IPS-NIHi7 (cell line): ENCODE measurements around the gene TMEM200C.

Experiments
- DNase-seq: peaks from one replicate; pipeline ENCODE4 v3.0.0; 2012; ENCODE audit warnings: mixed read lengths; ENCODE audit errors: extremely low spot score

TMEM200C gene

DNA sequence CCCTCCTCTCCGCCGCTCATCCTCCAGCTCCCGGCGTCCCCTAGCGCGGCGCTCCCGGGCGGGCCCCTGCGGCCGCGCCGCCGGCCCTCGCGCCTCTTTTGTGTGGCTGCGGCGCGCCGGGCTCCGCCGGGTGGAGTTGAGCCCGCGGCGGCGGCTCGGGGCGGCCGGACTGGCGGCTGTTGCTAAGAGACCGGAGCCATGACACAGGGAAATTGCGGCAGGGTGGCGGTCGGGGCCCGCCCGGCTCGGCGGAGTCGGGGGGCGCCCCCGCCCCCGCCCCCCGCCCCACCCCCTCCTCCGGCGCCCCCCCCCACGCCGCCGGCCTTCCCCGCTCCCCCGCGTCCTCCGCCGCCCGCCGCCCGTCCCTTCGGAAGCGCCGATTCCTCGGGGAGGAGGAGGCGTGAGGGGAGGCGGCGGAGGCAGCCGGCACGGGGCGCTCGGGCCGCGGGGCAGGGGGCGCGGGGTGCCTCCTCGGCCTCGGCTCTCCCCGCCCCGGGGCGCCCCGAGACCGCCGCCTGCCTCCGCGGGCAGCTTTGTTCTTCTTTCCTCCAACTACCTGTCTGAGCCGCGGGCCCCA lies at the start of gene TMEM200C:
Gene TMEM200C (minus strand): TSS at position 224 of the 577 bp plus-strand sequence. CDS start 3,459 bp downstream, outside the sequence.
- peak; percentile 72 for DNase-seq

DNA sequence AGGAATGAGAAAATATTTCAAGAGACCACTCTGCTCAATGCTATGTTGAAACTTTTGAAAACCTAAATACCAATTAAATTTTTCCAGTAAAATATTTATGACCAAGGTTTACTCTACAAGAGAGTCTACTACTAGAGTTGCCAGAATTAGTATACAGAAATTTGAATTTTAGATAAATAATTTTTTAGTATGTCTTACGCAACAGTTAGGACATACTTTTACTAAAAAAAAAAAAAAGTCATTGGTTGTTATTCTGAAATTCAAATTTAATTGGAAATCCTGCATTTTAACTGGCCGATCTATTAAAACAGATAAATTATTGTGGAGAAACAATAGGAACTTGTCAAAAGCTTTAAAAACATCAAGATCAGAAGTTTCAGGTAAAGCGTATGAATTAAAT lies 49.1 kb upstream of the TMEM200C start:
- no peak for DNase-seq

- DNase-seq: no peak
Measured at GRCh38 chr18:5943514-5943913, 48.2 kb upstream of the TMEM200C start.

DNA sequence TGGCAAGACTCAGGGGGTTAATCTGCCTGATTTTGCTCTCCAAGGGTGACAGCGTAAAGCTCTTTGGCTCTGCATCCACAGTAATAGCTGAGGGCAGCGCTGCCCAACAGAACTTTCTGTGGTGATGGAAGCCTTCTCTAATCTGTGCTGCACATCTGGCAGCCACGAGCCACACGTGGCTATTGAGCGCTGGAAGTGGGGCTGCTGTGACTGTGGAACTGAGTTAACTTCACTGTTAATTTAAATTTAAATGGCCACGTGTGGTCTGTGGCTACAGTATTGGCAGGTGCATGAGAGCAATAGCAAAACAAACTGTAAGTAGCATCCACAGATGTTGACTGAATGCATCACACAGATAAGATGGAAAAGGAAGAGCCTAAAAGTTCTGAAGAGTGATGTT lies 47.3 kb upstream of the TMEM200C start:
- no peak for DNase-seq

GRCh38 chr18:5941890-5942289 lies 46.6 kb upstream of the TMEM200C start:
- peak; percentile 49 for DNase-seq

DNA sequence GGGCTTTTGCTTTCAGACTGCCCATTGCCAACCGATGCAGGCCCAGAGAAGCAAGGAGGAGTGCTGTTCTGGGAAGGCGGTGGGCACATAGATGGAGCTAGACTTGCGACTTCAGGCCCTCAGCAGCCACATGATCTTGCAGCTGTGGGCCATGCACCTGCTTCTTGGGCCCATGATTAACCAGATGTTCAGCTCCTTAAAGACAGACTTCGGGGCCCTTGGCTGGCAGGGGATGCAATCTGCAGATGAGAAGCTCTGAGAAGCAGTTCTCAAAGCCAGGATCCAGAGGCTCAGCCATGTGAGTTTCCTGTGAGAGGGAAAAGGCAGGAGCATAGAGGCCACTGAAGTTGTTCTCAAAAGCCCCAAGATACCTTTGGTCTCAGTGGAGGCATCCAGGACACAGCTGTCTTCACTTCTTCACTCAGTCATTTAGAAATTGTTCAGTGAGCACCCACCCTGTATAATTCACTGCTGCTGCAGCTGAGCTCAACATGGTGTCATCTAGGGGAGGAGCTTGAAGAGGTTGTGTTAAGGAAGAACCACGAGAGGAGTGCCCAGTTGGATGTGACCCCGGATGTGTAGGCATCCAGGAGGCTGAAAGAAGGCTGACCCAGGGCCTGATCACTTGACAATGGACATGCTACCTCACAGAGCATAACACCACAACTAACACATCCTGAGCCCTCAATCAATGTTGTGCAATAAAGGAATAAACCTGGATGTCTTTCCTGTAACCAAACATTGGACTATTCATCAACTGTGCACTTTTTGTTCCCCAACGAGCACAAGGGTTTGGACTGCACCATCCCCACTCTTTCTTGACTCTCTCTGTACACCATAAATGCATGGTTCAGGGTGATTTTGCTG lies 44.7 kb upstream of the TMEM200C start:
- DNase-seq: no peak

DNA sequence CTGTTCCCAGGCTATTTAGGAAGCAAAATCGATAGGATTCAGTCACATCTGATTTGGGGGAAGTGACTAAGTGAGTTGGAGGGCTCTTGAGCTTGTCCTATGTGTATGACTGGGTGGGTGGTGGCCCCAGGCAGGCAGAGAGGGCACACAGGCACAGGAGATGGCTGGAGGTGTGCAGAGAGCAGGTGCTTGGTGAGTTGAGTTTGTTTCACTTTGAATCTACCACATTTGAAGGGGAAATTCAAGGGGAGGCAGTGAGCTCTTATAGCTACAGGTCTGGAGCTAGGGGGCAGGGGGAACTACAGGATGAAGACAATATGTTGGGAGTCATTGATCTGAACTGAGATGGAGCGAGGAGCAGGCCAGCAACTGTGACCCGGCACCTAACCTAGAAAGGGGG lies 42.5 kb upstream of the TMEM200C start:
- DNase-seq: no peak

DNA sequence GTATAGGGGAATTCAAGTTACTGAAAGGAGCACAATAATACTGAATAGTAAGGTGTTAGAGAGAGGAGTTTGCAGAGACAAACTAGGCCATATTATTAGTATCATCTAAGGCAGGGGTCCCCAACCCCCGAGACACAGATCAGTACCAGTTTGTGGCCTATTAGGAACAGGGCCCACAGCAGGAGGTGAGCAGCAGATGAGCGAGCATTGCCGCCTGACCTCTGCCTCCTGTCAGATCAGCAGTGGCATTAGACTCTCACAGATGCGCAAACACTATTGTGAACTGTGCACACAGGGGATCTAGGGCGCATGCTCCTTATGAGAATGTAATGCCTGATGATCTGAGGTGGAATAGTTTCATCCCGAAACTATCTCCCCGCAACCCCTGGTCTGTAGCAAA lies 41.8 kb upstream of the TMEM200C start:
- no peak for DNase-seq

DNA sequence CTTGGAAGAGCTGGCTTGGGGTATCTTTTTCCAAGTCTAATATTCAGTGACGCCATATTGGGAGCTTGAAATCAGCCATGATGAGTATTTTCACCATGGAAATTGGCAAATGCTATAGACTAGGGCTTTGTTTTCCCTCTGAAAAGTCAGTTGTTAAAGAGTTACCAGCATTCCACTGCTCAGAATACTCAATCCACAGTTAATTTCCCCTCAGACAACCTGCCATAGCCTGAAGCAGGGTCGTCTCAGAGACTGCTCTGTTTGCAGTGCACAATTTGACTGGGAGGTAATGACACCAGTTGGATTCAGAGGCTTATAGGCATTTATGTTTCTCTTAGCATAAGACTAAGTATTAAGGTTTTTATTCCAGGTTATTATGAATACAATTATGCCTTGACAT lies 35.5 kb upstream of the TMEM200C start:
- no peak for DNase-seq

GRCh38 chr18:5918205-5918858 lies 23.0 kb upstream of the TMEM200C start:
- no peak for DNase-seq

GRCh38 chr18:5914951-5915350 lies 19.6 kb upstream of the TMEM200C start:
- DNase-seq: no peak

GRCh38 chr18:5914016-5914415 lies 18.7 kb upstream of the TMEM200C start:
- no peak for DNase-seq

GRCh38 chr18:5912566-5912965 lies 17.2 kb upstream of the TMEM200C start:
- DNase-seq: no peak

GRCh38 chr18:5909125-5909524 lies 13.8 kb upstream of the TMEM200C start:
- DNase-seq: no peak

- no peak for DNase-seq
Measured at GRCh38 chr18:5903386-5903785, 8.1 kb upstream of the TMEM200C start.

- no peak for DNase-seq
Measured at GRCh38 chr18:5900262-5900661, 4.9 kb upstream of the TMEM200C start.

GRCh38 chr18:5899835-5900234 lies 4.5 kb upstream of the TMEM200C start:
- DNase-seq: no peak

- DNase-seq: peak; percentile 70
Measured at GRCh38 chr18:5895876-5896740, 786 bp upstream of the TMEM200C start.

GRCh38 chr18:5894611-5895298 lies 567 bp downstream of the TMEM200C start:
- DNase-seq: no peak

GRCh38 chr18:5893956-5894610 lies 1.2 kb downstream of the TMEM200C start:
- DNase-seq: no peak
